Measurements from ENCODE around the gene FOXF2. TPM values are rescaled to one million over a fixed set of nuclear protein-coding genes. Genes with fewer than 3 reads are reported as not detected.

FOXF2 gene
- total and polyA plus RNA-seq, 10 of the 15 experiments (the other 5 are each of a cell fraction or from before 2014, with no cell fraction given): not detected

- intact Hi-C loops (cut with micrococcal nuclease; ENCODE audit: unreplicated experiment): no loop called here
- in situ Hi-C loops (cut with MboI): no loop called here
- H2AFZ ChIP-seq (ENCODE audit: control insufficient read depth, low read depth, low read length): no peak overlapping the region
- TF ChIP-seq TAF1 (IDR thresholded peaks at IDR 0.05; ENCODE audit: borderline replicate concordance, low read depth, low read length) (no peak), FOXK2 (IDR thresholded peaks at IDR 0.05) (no peak), RB1 (IDR thresholded peaks at IDR 0.05; ENCODE audit: borderline replicate concordance) (no peak), POLR2AphosphoS5 (IDR thresholded peaks at IDR 0.05; ENCODE audit: low read length) (no peak), MTA2 (IDR thresholded peaks at IDR 0.05; ENCODE audit: low read depth) (no peak), ZNF274 (IDR thresholded peaks at IDR 0.05; ENCODE audit: insufficient read depth, insufficient read length) (no peak), REST (IDR thresholded peaks at IDR 0.05; ENCODE audit: low read depth, low read length) (no peak), BCLAF1 (IDR thresholded peaks at IDR 0.05) (no peak), SKIL (IDR thresholded peaks at IDR 0.05; ENCODE audit: low read depth, poor library complexity, severe bottlenecking) (no peak), HCFC1 (IDR thresholded peaks at IDR 0.05; ENCODE audit: low read length) (no peak), IRF3 (IDR thresholded peaks at IDR 0.05) (no peak), STAT3 (IDR thresholded peaks at IDR 0.05; ENCODE audit: low read depth, low read length) (no peak)
Measured at GRCh38 chr6:1406306-1407072, 17.1 kb downstream of the FOXF2 start.

More at GRCh38 chr6:1406306-1407072, 17.1 kb downstream of the FOXF2 start:
- FAIRE-seq (no peak), DNase-seq (ENCODE audit: low read depth, low spot score) (no peak), ATAC-seq (no peak)
- Histone ChIP-seq H3K9me3 (replicated peaks; ENCODE audit: control insufficient read depth, insufficient read depth, low read length) (no peaks in the 10 kb centered on the region), H3K4me3 (no peak overlapping the region), H3K9ac (ENCODE audit: control insufficient read depth, insufficient read depth, low read length) (no peak overlapping the region), H3K79me2 (ENCODE audit: control insufficient read depth, insufficient read depth, low read length) (no peaks in the 10 kb centered on the region), H3K36me3 (ENCODE audit: control insufficient read depth in 2 of 2, insufficient read depth in 2 of 2, low read length in 1 of 2) (no peaks in the 10 kb centered on the region), H3K4me2 (ENCODE audit: control insufficient read depth, insufficient read depth) (no peak overlapping the region), H3K4me1 (ENCODE audit: control insufficient read depth, insufficient read depth, low read length) (no peaks in the 10 kb centered on the region), H3K27me3 (replicated peaks in 1 of 2; ENCODE audit: control insufficient read depth in 2 of 2, insufficient read depth in 2 of 2, low read length in 1 of 2) (peaks cover 1 to 2% of the 10 kb centered on the region in 2 experiments; a peak in 2 of 4 replicates), H3K27ac (ENCODE audit: control insufficient read depth, insufficient read depth) (no peak overlapping the region), H4K20me1 (ENCODE audit: control insufficient read depth, insufficient read depth) (no peaks in the 10 kb centered on the region)
- WGBS (ENCODE audit: insufficient coverage, insufficient replicate concordance, low lambda C conversion rate, missing lambda C conversion rate): 52% methylated on average over 11 of the region's 13 CpGs
- RAD21 ChIA-PET (ENCODE audit: unreplicated experiment): no interaction called here
- SMC1A ChIA-PET (ENCODE audit: uncharacterized antibody, unreplicated experiment): no interaction called here
- POLR2A ChIA-PET: no interaction called here
- CTCF ChIA-PET: interaction anchor here (1.2 to 1.5 kb wide), 2 partner anchors 10 to 30 kb away, joined by 3 to 7 read pairs; no protein-coding TSS in a partner anchor
- no TSS peak for BruUV-seq (replicated peaks)
